Activated CD4-positive, CD25-positive, alpha-beta regulatory T cell treated with anti-CD3 and anti-CD28 coated beads, Interleukin-2, amount 50 U/mL, for 24 hours (primary cell): ENCODE data around the gene GUK1.
A peak's percentile ranks its signal among the peaks of the same experiment; 100 is the strongest.
"Not testable (repeated sequence)": the region's sequence is repeated elsewhere in the genome, so short reads cannot be mapped to it uniquely, and the experiment has no call there.

Experiments used
- ATAC-seq, 2 donors: fragments of 150-1000 bp; cut with Tn5 transposase; one replicate each; pipeline ENCODE4 v1.10.0; 2021; ENCODE audit warnings: mild to moderate bottlenecking in 1 of 2, moderate library complexity in 1 of 2

Gene GUK1

DNA sequence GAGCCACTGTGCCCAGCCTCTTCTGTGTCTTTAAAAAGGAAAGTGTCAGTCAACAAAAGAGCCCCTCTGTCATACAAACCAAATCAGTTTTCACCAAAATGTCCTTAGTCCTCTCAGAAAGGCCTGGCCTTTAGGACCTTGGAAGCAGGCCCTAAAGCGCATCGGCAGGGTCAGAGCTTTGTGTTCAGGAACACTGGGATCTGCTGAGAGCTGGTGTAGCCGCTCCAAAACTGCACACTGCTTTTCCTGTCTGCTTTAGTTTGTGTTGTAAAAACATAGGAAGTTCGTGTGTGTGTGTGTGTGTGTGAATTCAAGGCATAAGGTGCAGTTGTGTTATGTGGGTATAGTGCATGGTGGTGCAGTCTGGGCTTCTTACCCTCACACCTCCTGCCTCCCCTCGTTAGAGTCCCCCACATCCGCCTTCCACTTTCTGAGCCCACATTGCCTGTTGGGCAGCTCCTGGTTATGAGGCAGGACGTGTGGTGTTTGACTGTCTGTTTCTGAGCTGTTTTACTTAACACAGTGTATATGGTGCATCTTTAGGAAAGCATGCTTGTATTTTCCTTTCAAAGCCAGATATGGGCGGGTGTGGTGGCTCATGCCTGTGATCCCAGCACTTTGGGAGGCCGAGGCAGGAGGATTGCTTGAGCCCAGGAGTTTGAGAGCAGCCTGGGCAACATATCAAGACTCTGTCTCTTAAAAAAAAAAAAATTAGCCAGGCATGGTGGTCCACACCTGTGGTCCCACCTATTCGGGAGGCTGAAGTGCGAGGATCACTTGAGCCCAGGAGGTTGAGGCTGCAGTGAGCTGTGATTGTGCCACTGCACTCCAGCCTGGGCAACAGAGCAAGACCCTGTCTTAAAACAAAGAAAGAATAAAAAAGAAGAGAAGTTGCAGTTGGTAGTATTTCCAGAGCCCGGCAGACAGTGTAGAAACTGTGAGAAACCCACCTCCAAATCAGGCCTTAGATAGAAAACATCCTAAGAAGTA is 37.9 kb downstream of the GUK1 start:
- no peak for ATAC-seq

DNA sequence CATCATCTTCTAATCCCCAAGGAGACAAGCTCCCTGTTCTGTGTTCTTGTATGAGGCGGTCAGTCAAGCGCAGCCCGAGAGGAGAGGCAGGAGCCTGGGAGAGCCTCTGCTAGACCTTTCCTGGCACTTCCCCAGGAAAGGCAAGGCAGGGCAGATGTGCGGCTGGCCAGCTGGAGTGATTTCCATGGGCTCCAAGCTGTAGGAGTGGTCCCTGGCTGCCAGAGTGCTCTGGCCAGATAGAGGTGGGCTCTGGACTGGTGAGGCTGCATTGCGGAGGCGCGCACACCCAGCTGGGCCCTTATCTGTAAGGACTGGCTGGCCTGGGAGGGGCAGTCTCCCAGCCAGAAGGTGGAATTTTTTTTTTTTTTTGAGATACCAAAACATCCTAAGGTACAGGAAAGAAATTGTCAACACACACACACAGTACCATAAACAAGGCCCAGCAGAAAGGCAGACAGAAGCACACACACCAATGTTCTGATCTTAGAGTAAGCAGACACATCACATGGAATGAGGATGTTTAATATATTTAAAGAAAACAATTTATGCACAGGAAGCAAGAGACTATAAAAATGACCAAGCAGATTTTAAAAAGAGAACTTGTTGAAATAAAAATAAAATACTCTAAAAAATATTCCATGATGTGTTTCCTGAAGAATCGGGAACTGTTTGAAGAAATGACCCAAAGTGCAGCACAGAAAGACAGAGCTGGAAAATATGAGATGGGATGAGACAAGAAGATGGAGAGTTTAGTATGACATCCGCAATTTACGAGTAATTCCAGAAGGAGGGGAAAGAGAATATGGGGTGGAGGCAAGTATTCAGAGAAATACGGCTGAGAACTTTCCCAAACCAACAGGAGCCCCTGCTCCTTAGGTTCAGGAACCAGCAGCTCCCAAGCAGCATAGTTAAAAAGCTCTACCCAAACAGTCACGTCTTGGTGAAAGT is 38.9 kb downstream of the GUK1 start:
- ATAC-seq, result no peak

DNA sequence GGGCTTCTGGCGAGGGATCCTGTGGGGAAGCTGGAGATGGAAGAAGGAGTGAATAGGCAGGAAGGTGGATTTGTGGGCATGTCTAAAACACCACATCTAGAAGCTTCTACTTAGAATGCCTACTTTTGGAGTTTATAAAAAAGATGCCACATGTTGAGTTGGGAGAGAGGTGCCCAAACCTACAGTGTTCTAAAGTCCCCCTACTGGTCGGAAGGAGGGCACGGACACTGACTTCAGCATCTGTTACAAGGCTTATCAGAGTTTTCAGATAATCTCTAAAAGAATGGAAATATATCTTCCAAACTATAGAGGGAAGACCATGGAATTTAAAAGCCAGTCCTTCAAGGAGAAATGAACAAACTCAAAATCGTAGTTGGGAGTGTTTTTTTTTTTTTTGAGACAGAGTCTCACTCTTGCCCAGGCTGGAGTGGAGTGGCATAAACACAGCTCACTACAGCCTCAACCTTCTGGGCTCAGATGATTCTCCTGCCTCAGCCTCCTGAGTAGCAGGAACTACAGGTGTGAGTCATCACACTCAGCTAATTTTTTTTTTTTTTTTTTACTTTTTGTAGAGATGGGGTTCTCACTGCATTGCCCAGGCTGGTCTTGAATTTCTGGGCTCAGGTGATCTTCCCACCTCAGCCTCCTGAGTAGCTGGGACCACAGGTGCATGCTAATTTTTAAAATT is 40.3 kb downstream of the GUK1 start:
- ATAC-seq, result no peak

DNA sequence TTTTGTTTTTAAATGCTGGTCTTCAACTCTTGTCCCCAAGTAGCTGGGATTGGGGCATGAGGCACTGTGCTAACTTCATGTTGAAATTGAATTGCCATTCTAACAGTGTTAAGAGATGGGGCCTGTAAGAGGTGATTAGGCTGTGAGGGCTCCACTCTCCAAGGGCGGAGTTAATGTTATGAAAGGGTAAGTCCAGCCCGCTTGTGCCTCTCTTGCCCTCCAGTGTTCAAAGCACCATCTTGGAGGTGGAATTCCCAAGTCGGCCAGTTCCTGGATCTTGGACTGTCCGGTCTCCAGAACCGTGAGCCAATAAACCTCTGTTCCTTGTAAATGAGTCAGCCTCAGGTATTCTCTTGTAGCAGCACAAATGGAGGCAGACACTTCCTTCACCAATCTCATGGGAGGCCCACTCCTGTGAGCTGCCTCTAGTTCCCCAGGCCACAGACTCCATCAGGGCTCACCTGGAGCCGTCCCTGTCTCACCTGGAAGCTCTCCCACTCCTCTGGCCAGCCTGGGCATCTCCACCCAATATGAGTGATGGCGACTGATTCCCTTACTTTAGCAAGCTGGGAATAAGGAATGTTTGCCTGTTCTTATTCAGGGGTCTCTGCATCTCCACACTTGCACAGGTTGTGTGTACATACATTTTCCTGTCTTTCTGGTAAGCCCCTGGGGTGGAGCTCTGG is 41.0 kb downstream of the GUK1 start:
- no peak for ATAC-seq

DNA sequence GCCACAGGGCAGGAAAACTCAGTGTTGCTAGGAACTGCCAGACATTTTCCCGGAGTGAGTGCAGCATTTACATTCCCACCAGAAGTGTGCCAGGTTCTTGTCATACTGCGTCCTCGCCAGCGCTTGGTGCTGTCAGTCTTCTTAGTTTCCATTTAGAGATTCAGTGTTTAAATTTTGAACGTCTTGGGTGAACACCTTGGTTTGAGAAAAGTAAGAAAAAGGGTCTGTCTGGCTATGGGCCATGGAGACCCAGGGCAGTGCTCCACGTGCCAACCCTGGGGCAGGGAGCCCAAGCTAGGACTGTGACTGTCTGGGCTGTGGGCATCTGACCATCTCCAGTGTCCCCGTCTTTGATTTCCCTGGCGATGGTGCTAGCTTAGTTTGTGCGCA is 41.6 kb downstream of the GUK1 start:
- no peak for ATAC-seq

DNA sequence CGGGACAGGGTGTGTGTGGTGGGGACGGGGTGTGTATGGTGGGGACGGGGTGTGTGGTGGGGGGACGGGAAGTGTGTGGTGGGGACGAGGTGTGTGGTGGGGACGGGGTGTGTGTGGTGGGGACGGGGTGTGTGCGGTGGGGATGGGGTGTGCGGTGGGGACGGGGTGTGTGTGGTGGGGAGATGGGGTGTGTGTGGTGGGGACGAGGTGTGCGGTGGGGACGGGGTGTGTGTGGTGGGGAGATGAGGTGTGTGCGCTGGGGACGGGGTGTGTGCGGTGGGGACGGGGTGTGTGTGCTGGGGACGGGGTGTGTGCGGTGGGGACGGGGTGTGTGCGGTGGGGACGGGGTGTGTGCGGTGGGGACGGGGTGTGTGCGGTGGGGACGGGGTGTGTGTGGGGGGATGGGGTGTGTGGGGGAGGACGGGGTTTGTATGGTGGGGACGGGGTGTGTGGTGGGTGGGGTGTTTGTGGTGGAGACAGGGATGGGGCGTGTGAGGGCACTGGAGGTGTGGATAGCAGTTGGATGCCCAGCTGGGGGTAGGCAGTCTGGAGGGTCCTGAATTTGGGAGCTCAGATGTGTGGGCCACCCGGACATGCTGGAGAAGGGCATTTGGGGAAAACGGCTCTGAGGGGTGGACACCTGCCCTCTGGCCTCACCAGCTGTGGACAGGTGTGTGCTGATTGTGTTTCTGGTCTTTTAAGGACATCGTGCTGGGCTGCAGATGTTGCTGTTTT is 42.4 kb downstream of the GUK1 start:
- no peak for ATAC-seq

DNA sequence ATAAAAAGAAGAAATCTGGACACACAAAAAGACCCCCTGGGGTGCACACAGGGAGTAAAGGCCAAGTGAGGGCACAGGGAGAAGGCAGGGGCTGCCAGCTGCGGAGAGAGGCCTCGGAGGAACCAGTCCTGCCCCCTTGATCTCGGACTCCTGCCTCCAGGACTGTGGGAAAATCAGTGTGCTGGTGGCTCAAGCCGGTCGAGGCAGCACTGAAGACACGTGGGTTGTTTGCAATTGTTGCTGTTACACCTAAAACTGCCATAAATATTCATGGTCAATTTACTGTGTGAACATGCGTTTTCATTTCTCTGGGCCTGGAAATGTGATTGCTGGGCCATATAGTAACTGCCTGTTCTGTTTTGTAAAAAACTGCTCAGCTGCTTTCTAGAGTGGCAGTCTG is 44.1 kb downstream of the GUK1 start:
- no peak for ATAC-seq

DNA sequence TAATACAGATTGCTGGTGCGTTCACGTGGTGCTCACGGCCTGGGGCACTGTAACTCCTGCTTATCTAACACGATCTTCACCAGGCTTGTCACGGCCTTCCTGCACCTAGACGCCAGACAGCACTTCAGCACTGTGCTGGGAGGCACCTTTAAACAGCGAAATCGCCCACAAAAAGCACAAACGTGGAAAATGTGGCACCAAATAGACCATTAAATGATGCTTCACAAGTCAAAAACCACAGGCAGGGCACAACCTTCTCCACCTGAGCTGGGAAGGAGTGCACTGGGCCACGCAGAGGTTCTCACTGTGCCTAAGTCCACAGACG is 45.5 kb downstream of the GUK1 start:
- ATAC-seq, result peak; percentile 71 to 74

DNA sequence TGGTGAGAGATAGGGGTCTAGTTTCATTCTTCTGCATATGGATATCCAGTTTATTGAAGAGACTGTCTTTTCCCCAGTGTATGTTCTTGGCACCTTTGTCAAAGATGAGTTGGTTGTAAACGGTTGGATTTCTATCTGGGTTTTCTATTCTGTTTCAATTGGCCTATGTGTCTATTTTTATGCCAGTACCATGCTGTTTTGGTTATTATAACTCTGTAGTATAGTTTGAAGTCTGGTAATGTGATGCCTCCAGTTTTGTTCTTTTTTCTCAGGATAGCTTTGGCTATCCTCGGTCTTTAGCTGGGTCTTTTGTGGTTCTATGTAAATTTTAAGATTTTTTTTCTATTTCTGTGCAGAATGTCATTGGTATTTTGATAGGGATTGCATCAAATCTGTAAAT is 48.2 kb downstream of the GUK1 start:
- not testable (repeated sequence) for ATAC-seq

DNA sequence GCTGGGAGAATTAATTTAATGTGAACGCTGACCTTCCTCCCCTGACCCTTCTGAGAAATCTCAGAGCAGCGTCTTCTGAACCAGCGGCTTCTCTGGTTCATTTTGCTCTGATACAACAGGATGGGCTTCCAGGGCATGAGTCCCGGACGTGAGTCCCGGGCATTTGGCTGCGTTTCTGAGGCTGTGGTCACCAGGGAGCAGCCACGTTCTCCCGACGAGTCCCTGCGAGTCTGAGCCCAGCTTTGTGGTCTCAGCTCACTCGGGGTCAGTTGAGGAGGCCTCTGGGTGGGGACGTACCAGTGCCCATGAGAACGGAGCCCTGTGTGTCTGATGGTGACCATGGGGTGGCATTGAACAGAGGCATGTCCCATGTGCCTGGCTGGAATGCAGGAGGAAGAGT is 50.1 kb downstream of the GUK1 start:
- ATAC-seq, result no peak

DNA sequence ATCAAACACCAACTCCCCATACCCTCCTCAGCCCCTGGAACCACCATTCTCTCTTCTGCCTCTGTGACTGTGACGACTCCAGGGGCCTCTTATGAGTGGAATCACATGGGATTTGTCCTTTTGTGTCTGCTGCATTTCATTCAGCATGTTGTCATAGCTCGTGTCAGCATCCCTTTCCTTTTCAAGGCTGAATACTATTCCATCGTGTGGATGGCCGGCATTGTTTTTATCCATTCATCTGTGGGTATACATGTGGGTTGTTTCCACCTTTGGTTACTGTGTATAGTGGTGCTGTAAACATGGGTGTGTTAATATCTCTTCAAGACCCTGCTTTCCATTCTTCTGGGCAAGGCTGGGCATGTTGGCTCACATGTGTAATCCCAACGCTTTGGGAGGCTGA is 50.7 kb downstream of the GUK1 start:
- ATAC-seq, result no peak

DNA sequence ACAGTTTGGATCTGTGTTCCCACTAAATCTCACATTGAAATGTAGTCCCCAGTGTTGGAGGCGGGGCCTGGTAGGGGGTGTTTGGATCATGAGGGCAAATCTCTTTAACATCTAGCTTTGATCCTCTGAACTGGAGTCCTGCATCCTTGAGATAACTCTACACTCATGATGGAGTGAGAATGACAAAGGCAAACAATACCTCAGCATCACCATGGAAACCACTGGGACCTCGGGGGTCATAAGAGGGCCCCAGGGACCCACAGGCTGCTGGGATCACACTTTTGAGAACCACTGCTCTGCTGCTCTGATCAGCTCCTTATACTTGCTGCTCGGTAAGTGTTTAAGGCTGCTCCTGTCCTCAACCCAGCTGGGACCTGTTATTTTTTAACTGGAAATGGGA is 54.4 kb downstream of the GUK1 start:
- ATAC-seq, result no peak

DNA sequence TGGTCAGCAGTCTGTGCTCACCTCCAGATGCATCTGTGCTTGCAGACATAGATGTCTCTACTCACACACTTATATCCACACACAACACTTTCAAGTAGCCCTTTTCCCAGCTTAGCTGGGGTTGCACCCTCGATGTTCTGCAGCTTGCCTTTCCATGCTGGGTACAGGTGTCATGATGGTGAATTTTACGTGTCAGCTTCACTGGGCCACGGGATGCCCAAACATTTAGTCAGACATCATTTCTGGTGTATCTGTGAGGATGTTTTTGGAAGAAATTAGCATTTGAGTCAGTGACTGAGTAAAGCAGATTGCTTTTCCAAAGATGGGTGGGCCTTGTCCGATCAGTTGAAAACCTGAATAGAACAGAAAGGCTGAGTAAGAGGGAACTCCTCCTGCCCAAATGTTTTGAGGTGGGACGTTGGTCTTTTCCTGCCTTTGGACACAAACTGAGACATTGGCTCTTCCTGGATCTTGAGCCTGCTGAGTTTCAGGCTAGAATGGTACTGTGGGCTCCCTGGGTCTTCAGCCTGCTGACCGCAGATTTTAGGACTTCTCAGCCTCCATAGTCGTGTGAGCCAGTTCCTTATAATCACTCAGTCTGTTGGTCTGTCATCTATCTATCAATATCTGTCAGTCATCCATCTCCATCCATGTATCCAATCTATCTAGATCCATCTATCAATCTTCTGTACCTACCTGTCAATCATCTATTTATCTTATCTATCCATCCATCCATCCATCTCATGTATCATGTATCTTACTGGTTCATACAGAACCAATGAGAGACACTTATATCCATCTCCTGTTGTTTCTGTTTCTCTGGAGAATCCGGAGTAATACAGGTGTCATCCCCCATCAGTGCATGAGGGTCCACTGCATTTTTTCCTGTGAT is 55.1 kb downstream of the GUK1 start:
- no peak for ATAC-seq

DNA sequence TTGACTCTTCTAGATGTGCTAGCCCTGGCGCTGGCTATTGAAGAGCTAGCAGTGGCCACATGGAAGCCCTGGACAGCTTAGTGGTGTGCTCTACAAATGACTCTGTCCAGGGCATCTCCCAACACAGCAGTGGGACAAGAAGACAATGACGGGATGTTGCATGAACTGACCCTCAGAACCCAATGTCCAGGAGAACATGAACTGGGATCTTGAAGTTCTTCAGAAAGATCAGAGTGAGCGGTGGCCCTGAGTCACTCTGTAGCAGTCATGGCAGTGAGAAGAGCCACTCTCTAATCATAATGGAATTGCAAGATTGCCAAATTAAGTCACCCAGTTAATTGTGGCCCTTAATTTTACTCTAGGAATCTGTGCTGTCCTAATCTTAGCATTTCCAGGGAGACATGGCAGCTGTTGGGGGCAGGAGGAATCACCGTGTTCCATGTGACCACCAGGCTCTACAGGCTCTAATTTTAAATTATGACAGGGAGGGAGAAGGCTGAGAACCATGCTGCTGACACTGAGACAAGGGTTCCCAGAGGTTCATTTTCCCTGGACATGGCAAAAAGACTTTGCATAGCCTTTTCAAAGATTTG is 57.6 kb downstream of the GUK1 start:
- ATAC-seq, result no peak
